H1 (cell line): ENCODE results near the gene TLE3. TPM values are rescaled to one million over a fixed set of nuclear protein-coding genes. Genes with fewer than 3 reads are reported as not detected.

Source experiments
- BACH1 ChIP-seq: IDR thresholded peaks from 2 replicates; pipeline ENCODE4 v1.6.1; 2012; ENCODE audit warnings: low read length, improper control_type of control experiment
- CEBPB ChIP-seq: IDR thresholded peaks from 2 replicates; pipeline ENCODE4 v1.6.1; 2012; ENCODE audit warnings: low read depth, low read length
- EP300 ChIP-seq, 2 experiments: IDR thresholded peaks; 1 replicate in 1 of 2; 2 replicates in 1 of 2; pipeline ENCODE4 v1.6.1; 2011 to 2012; ENCODE audit warnings: low read depth in 2 of 2, low read length in 2 of 2, mild to moderate bottlenecking in 2 of 2, borderline replicate concordance in 1 of 2, inconsistent platforms in 1 of 2, moderate library complexity in 1 of 2
- EZH2 ChIP-seq: fragments of 200-600 bp; sonication (generic); IDR thresholded peaks from 2 replicates; pipeline ENCODE4 v1.7.1; 2012; ENCODE audit warnings: low read depth, mild to moderate bottlenecking, moderate library complexity, low read length, inconsistent platforms; ENCODE audit not compliant: severe bottlenecking
- FOSL1 ChIP-seq: IDR thresholded peaks from 2 replicates; pipeline ENCODE4 v1.6.1; 2011; ENCODE audit warnings: mild to moderate bottlenecking, low read depth, low read length, moderate library complexity; ENCODE audit not compliant: insufficient read depth
- MAX ChIP-seq: IDR thresholded peaks from 2 replicates; pipeline ENCODE4 v1.6.1; 2012; ENCODE audit warnings: inconsistent platforms
- SIX5 ChIP-seq: IDR thresholded peaks from 2 replicates; pipeline ENCODE4 v1.6.1; 2011; ENCODE audit warnings: mild to moderate bottlenecking, low read depth, low read length
- TAF1 ChIP-seq: IDR thresholded peaks from 2 replicates; pipeline ENCODE4 v1.6.1; 2011; ENCODE audit warnings: mild to moderate bottlenecking, low read depth, low read length
- YY1 ChIP-seq: IDR thresholded peaks from 2 replicates; pipeline ENCODE4 v1.6.1; 2011; ENCODE audit warnings: low read depth, mild to moderate bottlenecking, low read length
- polyA plus RNA-seq, 7 experiments: library from polyadenylated mRNA; depleted of rRNA in 3 of 7; stranded (reverse) in 5 of 7; unstranded in 2 of 7; fragments of >200 nt in 5 of 7; fragments of 200-250 nt in 2 of 7; gene quantifications; 1 replicate in 5 of 7; 2 replicates in 1 of 7; 4 replicates in 1 of 7; pipeline versions ENCODE4 v1.2.1 to v1.2.3, GENCODE V29; 2011 to 2013; ENCODE audit warnings: missing spikeins in 2 of 7, mixed read lengths in 2 of 7
- total RNA-seq: library from RNA; stranded (reverse); fragmentation: NEBNext Ultra II Directional; extraction: Animal tissue kit (Norgen Biotek cat#: 25700); gene quantifications from 2 replicates; pipeline ENCODE4 v1.2.1, GENCODE V29; 2021

TLE3 gene
- total and polyA plus RNA-seq, 2 of the 8 experiments (the other 6 are each of a cell fraction or from before 2014, with no cell fraction given): 25.1 to 61.2 TPM

- TF ChIP-seq EZH2: no peak
- TF ChIP-seq TAF1: no peak
- no peak for TF ChIP-seq MAX
- no peak for TF ChIP-seq SIX5
- TF ChIP-seq FOSL1: no peak
- no peak for TF ChIP-seq YY1
- no peak for TF ChIP-seq EP300 (IDR thresholded peaks at IDR 0.05; ENCODE audit: borderline replicate concordance in 1 of 2, low read depth in 2 of 2, low read length in 2 of 2)
- no peak for TF ChIP-seq BACH1
- no peak for TF ChIP-seq CEBPB
These were observed 94.8 kb downstream of the TLE3 start (continued) for GRCh38 chr15:70002897-70003296.
